ENCODE measurements around the gene PTPN14.
"Not testable (repeated sequence)": the region's sequence is repeated elsewhere in the genome, so short reads cannot be mapped to it uniquely, and the experiment has no call there.

DNA sequence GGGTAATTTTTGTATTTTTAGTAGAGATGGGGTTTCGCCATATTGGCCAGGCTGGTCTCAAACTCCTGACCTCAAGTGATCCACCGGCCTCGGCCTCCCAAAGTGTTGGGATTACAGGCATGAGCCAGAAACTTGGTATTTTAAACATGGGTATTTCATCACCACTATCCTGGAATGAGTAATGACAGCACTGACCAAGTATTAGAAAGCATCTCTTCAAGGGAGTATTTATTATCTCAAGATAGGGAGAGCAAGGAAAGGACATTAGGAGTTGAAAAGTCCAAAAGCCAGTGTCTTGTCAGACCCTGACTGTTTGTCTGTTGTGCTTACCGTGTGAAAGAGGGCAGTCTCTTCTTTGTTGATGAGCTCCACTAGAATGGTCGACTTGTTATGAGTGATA, 156.8 kb downstream of the PTPN14 start:
- TF ChIP-seq, protein P1, sequence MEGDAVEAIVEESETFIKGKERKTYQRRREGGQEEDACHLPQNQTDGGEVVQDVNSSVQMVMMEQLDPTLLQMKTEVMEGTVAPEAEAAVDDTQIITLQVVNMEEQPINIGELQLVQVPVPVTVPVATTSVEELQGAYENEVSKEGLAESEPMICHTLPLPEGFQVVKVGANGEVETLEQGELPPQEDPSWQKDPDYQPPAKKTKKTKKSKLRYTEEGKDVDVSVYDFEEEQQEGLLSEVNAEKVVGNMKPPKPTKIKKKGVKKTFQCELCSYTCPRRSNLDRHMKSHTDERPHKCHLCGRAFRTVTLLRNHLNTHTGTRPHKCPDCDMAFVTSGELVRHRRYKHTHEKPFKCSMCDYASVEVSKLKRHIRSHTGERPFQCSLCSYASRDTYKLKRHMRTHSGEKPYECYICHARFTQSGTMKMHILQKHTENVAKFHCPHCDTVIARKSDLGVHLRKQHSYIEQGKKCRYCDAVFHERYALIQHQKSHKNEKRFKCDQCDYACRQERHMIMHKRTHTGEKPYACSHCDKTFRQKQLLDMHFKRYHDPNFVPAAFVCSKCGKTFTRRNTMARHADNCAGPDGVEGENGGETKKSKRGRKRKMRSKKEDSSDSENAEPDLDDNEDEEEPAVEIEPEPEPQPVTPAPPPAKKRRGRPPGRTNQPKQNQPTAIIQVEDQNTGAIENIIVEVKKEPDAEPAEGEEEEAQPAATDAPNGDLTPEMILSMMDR (IDR thresholded peaks at IDR 0.05; ENCODE audit: low read depth, low read length), result not testable (repeated sequence)
- not testable (repeated sequence) for TF ChIP-seq EZH2phosphoT487 (IDR thresholded peaks at IDR 0.05; ENCODE audit: low read depth)
